ENCODE results near the gene NTRK3. TPM values are rescaled to one million over a fixed set of nuclear protein-coding genes. Genes with fewer than 3 reads are reported as not detected.

NTRK3 gene
- total RNA-seq, 2 experiments from 2014 or later, result not detected

GRCh38 chr15:87873516-87873915 is 383.0 kb downstream of the NTRK3 start:
- CTCF ChIA-PET, result no interaction called here
- Mint-ChIP-seq H3K4me3 (no peak overlapping the region), H3K4me1 (no peaks in the 10 kb centered on the region), H3K36me3 (ENCODE audit: low read depth) (no peaks in the 10 kb centered on the region), H3K27me3 (peaks cover 1% of the 10 kb centered on the region), H3K27ac (no peak overlapping the region), H3K9me3 (no peaks in the 10 kb centered on the region)
- POLR2A ChIA-PET, result no interaction called here
- DNase-seq, result no peak

- H3K36me3 Mint-ChIP-seq (ENCODE audit: low read depth), result no peaks in the 10 kb centered on the region
- no peak overlapping the region for H3K4me3 Mint-ChIP-seq
- ChIA-PET CTCF (interaction anchor here (0.5 kb wide), 1 partner anchor 720 kb away, joined by 3 read pairs; no protein-coding TSS in a partner anchor), POLR2A (no interaction called here)
- H3K9me3 Mint-ChIP-seq, result no peaks in the 10 kb centered on the region
- no peaks in the 10 kb centered on the region for H3K4me1 Mint-ChIP-seq
- H3K27ac Mint-ChIP-seq, result no peak overlapping the region
- peaks cover 1% of the 10 kb centered on the region for H3K27me3 Mint-ChIP-seq
- no peak for DNase-seq
These were observed 384.7 kb downstream of the NTRK3 start for GRCh38 chr15:87871731-87872320.

- no peak overlapping the region for H3K27ac Mint-ChIP-seq
- H3K36me3 Mint-ChIP-seq (ENCODE audit: low read depth), result no peaks in the 10 kb centered on the region
- CTCF ChIA-PET, result interaction anchor here (0.5 kb wide), 1 partner anchor 719 kb away, joined by 3 read pairs; no protein-coding TSS in a partner anchor
- no peaks in the 10 kb centered on the region for H3K4me1 Mint-ChIP-seq
- no peak for DNase-seq
- no peak overlapping the region for H3K4me3 Mint-ChIP-seq
- peaks cover 1% of the 10 kb centered on the region for H3K27me3 Mint-ChIP-seq
- H3K9me3 Mint-ChIP-seq, result no peaks in the 10 kb centered on the region
- POLR2A ChIA-PET, result no interaction called here
These were observed 385.3 kb downstream of the NTRK3 start for GRCh38 chr15:87871258-87871681.

- POLR2A ChIA-PET, result no interaction called here
- Mint-ChIP-seq H3K4me1 (no peaks in the 10 kb centered on the region), H3K4me3 (no peak overlapping the region), H3K27ac (no peak overlapping the region), H3K9me3 (no peaks in the 10 kb centered on the region), H3K36me3 (ENCODE audit: low read depth) (no peaks in the 10 kb centered on the region), H3K27me3 (peaks cover 1% of the 10 kb centered on the region)
- no peak for DNase-seq
- CTCF ChIA-PET, result no interaction called here
These were observed 389.6 kb downstream of the NTRK3 start for GRCh38 chr15:87866961-87867360.

- no peaks in the 10 kb centered on the region for H3K4me1 Mint-ChIP-seq
- no peak overlapping the region for H3K4me3 Mint-ChIP-seq
- no peaks in the 10 kb centered on the region for H3K9me3 Mint-ChIP-seq
- no peaks in the 10 kb centered on the region for H3K27me3 Mint-ChIP-seq
- POLR2A ChIA-PET, result no interaction called here
- H3K36me3 Mint-ChIP-seq (ENCODE audit: low read depth), result no peaks in the 10 kb centered on the region
- CTCF ChIA-PET, result no interaction called here
- DNase-seq, result no peak
- H3K27ac Mint-ChIP-seq, result no peak overlapping the region
These were observed 393.4 kb downstream of the NTRK3 start for GRCh38 chr15:87863152-87863551.

- Mint-ChIP-seq H3K36me3 (ENCODE audit: low read depth) (no peaks in the 10 kb centered on the region), H3K4me1 (no peaks in the 10 kb centered on the region), H3K27me3 (no peaks in the 10 kb centered on the region), H3K4me3 (no peak overlapping the region), H3K9me3 (no peaks in the 10 kb centered on the region), H3K27ac (no peak overlapping the region)
- no peak for DNase-seq
- CTCF ChIA-PET, result no interaction called here
- POLR2A ChIA-PET, result no interaction called here
These were observed 395.8 kb downstream of the NTRK3 start for GRCh38 chr15:87860743-87861142.

GRCh38 chr15:87858651-87859050 is 397.9 kb downstream of the NTRK3 start:
- ChIA-PET POLR2A (no interaction called here), CTCF (no interaction called here)
- Mint-ChIP-seq H3K27ac (no peak overlapping the region), H3K36me3 (ENCODE audit: low read depth) (no peaks in the 10 kb centered on the region), H3K4me1 (no peaks in the 10 kb centered on the region), H3K27me3 (no peaks in the 10 kb centered on the region), H3K4me3 (no peak overlapping the region), H3K9me3 (no peaks in the 10 kb centered on the region)
- DNase-seq, result no peak

GRCh38 chr15:87851497-87851896 is 405.0 kb downstream of the NTRK3 start:
- Mint-ChIP-seq H3K27ac (no peak overlapping the region), H3K9me3 (peaks cover 2% of the 10 kb centered on the region), H3K4me3 (no peak overlapping the region), H3K27me3 (no peaks in the 10 kb centered on the region), H3K4me1 (no peaks in the 10 kb centered on the region), H3K36me3 (ENCODE audit: low read depth) (no peaks in the 10 kb centered on the region)
- ChIA-PET CTCF (no interaction called here), POLR2A (no interaction called here)
- no peak for DNase-seq

GRCh38 chr15:87850916-87851315 is 405.6 kb downstream of the NTRK3 start:
- no peaks in the 10 kb centered on the region for H3K27me3 Mint-ChIP-seq
- no peaks in the 10 kb centered on the region for H3K36me3 Mint-ChIP-seq (ENCODE audit: low read depth)
- H3K9me3 Mint-ChIP-seq, result peaks cover 2% of the 10 kb centered on the region
- no peaks in the 10 kb centered on the region for H3K4me1 Mint-ChIP-seq
- ChIA-PET CTCF (no interaction called here), POLR2A (no interaction called here)
- H3K27ac Mint-ChIP-seq, result no peak overlapping the region
- DNase-seq, result no peak
- H3K4me3 Mint-ChIP-seq, result no peak overlapping the region

GRCh38 chr15:87849181-87849580 is 407.4 kb downstream of the NTRK3 start:
- no peaks in the 10 kb centered on the region for H3K27me3 Mint-ChIP-seq
- no peak overlapping the region for H3K4me3 Mint-ChIP-seq
- H3K36me3 Mint-ChIP-seq (ENCODE audit: low read depth), result no peaks in the 10 kb centered on the region
- CTCF ChIA-PET, result no interaction called here
- no peak overlapping the region for H3K27ac Mint-ChIP-seq
- no peaks in the 10 kb centered on the region for H3K4me1 Mint-ChIP-seq
- POLR2A ChIA-PET, result no interaction called here
- no peak for DNase-seq
- peaks cover 2% of the 10 kb centered on the region for H3K9me3 Mint-ChIP-seq

- Mint-ChIP-seq H3K4me1 (no peaks in the 10 kb centered on the region), H3K9me3 (no peaks in the 10 kb centered on the region), H3K36me3 (ENCODE audit: low read depth) (no peaks in the 10 kb centered on the region), H3K4me3 (no peak overlapping the region), H3K27ac (no peak overlapping the region), H3K27me3 (no peaks in the 10 kb centered on the region)
- no peak for DNase-seq
- CTCF ChIA-PET, result no interaction called here
- POLR2A ChIA-PET, result no interaction called here
These were observed 408.5 kb downstream of the NTRK3 start for GRCh38 chr15:87848012-87848411.

- peaks cover 6% of the 10 kb centered on the region for H3K9me3 Mint-ChIP-seq
- no peak overlapping the region for H3K27ac Mint-ChIP-seq
- CTCF ChIA-PET, result no interaction called here
- no peaks in the 10 kb centered on the region for H3K4me1 Mint-ChIP-seq
- H3K36me3 Mint-ChIP-seq (ENCODE audit: low read depth), result no peaks in the 10 kb centered on the region
- no peak for DNase-seq
- no peaks in the 10 kb centered on the region for H3K27me3 Mint-ChIP-seq
- H3K4me3 Mint-ChIP-seq, result no peak overlapping the region
- POLR2A ChIA-PET, result no interaction called here
These were observed 409.8 kb downstream of the NTRK3 start for GRCh38 chr15:87846746-87847145.

- peaks cover 8% of the 10 kb centered on the region for H3K9me3 Mint-ChIP-seq
- ChIA-PET POLR2A (no interaction called here), CTCF (no interaction called here)
- H3K4me3 Mint-ChIP-seq, result no peak overlapping the region
- no peaks in the 10 kb centered on the region for H3K36me3 Mint-ChIP-seq (ENCODE audit: low read depth)
- no peak overlapping the region for H3K27ac Mint-ChIP-seq
- DNase-seq, result no peak
- H3K4me1 Mint-ChIP-seq, result no peaks in the 10 kb centered on the region
- no peaks in the 10 kb centered on the region for H3K27me3 Mint-ChIP-seq
These were observed 413.2 kb downstream of the NTRK3 start for GRCh38 chr15:87843312-87843711.

- Mint-ChIP-seq H3K27ac (no peak overlapping the region), H3K4me3 (no peak overlapping the region), H3K27me3 (no peaks in the 10 kb centered on the region), H3K4me1 (no peaks in the 10 kb centered on the region), H3K9me3 (peaks cover 10% of the 10 kb centered on the region), H3K36me3 (ENCODE audit: low read depth) (no peaks in the 10 kb centered on the region)
- POLR2A ChIA-PET, result interaction anchor here (0.6 kb wide), 1 partner anchor 1751 kb away, joined by 3 read pairs; no protein-coding TSS in a partner anchor
- CTCF ChIA-PET, result no interaction called here
- no peak for DNase-seq
These were observed 415.0 kb downstream of the NTRK3 start for GRCh38 chr15:87841426-87841998.
